Measurements from ENCODE around the gene HOXD12. TPM values are rescaled to one million over a fixed set of nuclear protein-coding genes. Genes with fewer than 3 reads are reported as not detected.

HOXD12 gene
- total RNA-seq, 2 experiments from 2014 or later = not detected

GRCh38 chr2:176087330-176088047 is 12.1 kb upstream of the HOXD12 start:
- ChIA-PET POLR2A (no interaction called here), CTCF (interaction anchor here (1.9 to 2.4 kb wide), 2 partner anchors 10 to 398 kb away, joined by 13 to 17 read pairs; no protein-coding TSS in a partner anchor)
- Mint-ChIP-seq H3K9me3 (peaks cover 7% of the 10 kb centered on the region), H3K27me3 (peaks cover 90% of the 10 kb centered on the region), H3K4me1 (ENCODE audit: low read depth) (peaks cover 7% of the 10 kb centered on the region), H3K4me3 (no peak overlapping the region), H3K27ac (no peak overlapping the region), H3K36me3 (ENCODE audit: low read depth) (peaks cover 10% of the 10 kb centered on the region)
- intact Hi-C loops (cut with micrococcal nuclease) = loop anchor here (5.0 kb wide), 1 partner anchor 35 kb away; the partner anchor contains the start of gene HOXD9
- DNase-seq (no peak), ATAC-seq (no peak)
- TF ChIP-seq, protein P1, sequence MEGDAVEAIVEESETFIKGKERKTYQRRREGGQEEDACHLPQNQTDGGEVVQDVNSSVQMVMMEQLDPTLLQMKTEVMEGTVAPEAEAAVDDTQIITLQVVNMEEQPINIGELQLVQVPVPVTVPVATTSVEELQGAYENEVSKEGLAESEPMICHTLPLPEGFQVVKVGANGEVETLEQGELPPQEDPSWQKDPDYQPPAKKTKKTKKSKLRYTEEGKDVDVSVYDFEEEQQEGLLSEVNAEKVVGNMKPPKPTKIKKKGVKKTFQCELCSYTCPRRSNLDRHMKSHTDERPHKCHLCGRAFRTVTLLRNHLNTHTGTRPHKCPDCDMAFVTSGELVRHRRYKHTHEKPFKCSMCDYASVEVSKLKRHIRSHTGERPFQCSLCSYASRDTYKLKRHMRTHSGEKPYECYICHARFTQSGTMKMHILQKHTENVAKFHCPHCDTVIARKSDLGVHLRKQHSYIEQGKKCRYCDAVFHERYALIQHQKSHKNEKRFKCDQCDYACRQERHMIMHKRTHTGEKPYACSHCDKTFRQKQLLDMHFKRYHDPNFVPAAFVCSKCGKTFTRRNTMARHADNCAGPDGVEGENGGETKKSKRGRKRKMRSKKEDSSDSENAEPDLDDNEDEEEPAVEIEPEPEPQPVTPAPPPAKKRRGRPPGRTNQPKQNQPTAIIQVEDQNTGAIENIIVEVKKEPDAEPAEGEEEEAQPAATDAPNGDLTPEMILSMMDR (IDR thresholded peaks at IDR 0.05) = no peak

DNA sequence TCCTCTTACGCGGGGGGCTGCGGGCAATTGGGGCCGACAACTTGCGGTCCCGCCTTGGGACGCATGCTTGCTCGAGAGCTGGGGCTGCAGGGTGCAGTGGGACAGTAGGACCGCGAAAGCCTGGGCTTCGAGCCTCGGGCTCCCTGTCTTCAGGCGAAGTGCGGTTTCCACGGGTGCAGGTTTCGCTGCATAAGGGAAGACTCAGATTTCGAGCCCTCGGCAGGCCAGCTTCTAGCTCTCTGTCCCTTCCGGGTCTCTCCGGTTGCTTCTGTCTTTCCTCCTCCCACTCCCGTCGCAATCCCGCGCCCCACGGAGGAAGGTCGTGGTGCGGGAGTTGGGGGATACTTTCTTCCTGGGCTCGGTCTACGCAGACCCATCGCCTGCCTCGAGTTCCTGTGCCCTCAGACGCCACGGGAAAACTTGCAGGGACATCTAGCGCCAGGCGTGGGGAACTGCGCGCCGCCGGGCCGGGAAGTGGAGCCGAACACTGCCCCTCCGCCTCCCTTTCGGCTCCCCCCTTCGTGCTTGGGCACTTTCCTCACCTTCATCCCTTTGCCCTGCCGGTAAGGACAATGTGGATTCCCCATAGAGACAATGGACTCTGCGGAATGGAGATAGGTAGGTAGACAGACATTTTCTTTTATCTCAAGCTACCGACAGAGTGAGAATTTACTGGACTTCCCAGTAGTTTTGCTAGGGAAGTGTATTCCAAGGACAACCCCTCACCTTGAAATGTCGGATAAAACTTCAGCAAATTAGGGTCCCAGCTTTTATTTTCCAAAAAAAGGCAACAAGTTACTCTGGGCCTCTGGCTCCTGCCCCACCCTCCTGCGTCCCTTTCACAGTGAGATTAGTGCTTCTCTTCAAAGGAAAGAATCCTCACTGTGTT is 11.3 kb upstream of the HOXD12 start:
- DNase-seq (no peak), ATAC-seq (peak; percentile 30)
- TF ChIP-seq, protein P1 (IDR thresholded peaks at IDR 0.05) = no peak
- ChIA-PET POLR2A (no interaction called here), CTCF (interaction anchor here (1.7 to 2.4 kb wide), 3 partner anchors 9 to 398 kb away, joined by 6 to 17 read pairs (median 13); no protein-coding TSS in a partner anchor)
- Mint-ChIP-seq H3K36me3 (ENCODE audit: low read depth) (peaks cover 8% of the 10 kb centered on the region), H3K4me3 (peak overlapping the region; percentile 20), H3K27ac (no peak overlapping the region), H3K4me1 (ENCODE audit: low read depth) (peaks cover 7% of the 10 kb centered on the region), H3K9me3 (peaks cover 7% of the 10 kb centered on the region), H3K27me3 (peaks cover 85% of the 10 kb centered on the region)
- intact Hi-C loops (cut with micrococcal nuclease) = loop anchor here (5.0 kb wide), 1 partner anchor 34 kb away; the partner anchor contains the start of gene HOXD9

DNA sequence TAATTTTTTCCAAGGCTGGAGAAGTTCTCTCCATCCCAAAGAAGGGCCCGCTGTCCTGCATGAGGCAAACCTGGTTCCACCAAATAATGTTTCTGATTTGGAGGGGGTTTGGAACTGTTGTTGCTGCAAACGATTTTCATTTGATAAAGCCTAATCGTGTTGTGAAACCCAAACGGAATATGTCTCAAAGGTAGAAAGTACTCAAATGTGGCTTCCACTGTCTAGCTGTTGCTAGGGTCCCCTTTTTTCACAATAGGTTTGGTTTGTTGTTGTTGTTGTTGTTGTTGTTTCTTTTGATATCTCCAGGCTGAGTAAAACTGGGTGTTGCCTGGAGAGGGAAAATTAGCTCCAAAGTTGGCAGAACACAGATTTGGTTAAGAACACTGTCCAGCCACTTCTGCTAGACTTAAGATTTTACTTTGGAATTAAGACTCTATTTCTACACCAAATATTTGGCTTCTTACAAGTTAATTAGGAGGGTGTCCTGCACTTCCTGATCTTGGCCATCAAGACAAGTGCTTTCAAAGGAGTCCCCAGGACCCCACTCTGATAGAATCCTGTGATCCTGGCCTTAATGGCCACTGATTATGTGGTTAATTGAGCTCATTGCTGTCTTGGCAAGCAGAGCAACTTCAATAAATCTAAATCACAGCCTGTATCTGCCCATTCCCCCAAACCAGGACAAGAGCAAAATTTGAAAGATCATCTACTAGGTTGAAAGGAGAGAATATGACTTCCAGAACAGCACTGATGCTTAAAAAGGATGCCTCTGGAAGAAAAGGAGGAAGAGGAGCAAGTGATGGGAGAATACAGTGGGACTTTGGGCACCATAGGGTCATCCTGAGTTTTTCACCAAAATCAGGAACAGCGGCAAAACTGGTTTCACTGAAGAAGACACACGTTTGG is 10.4 kb upstream of the HOXD12 start:
- Mint-ChIP-seq H3K27me3 (peaks cover 85% of the 10 kb centered on the region), H3K27ac (no peak overlapping the region)

GRCh38 chr2:176089843-176090395 is 9.7 kb upstream of the HOXD12 start:
- H3K9me3 Mint-ChIP-seq = no peaks in the 10 kb centered on the region
- ChIA-PET CTCF (interaction anchor here (1.7 kb wide), 1 partner anchor 13 kb away, joined by 6 read pairs; no protein-coding TSS in a partner anchor), POLR2A (no interaction called here)
- intact Hi-C loops (cut with micrococcal nuclease) = loop anchor here (5.0 kb wide), 1 partner anchor 32 kb away; the partner anchor contains the start of gene HOXD9
- no peak overlapping the region for H3K4me3 Mint-ChIP-seq
- peaks cover 3% of the 10 kb centered on the region for H3K36me3 Mint-ChIP-seq (ENCODE audit: low read depth)
- TF ChIP-seq, protein P1 (IDR thresholded peaks at IDR 0.05) = no peak
- no peak overlapping the region for H3K27ac Mint-ChIP-seq
- peaks cover 84% of the 10 kb centered on the region for H3K27me3 Mint-ChIP-seq
- ATAC-seq (no peak), DNase-seq (no peak)
- H3K4me1 Mint-ChIP-seq (ENCODE audit: low read depth) = peaks cover 7% of the 10 kb centered on the region

More for the DNA sequence above, 10.4 kb upstream of the HOXD12 start:
- ATAC-seq = no peak
- intact Hi-C loops (cut with micrococcal nuclease) = loop anchor here (5.0 kb wide), 1 partner anchor 33 kb away; the partner anchor contains the start of gene HOXD9
- TF ChIP-seq, protein P1 (IDR thresholded peaks at IDR 0.05) = no peak
- POLR2A ChIA-PET = no interaction called here
- CTCF ChIA-PET = interaction anchor here (1.7 to 2.4 kb wide), 3 partner anchors 8 to 399 kb away, joined by 6 to 17 read pairs (median 13); no protein-coding TSS in a partner anchor
- no peak overlapping the region for H3K4me3 Mint-ChIP-seq
- no peaks in the 10 kb centered on the region for H3K9me3 Mint-ChIP-seq
- no peak for DNase-seq
- H3K4me1 Mint-ChIP-seq (ENCODE audit: low read depth) = peaks cover 7% of the 10 kb centered on the region
- peaks cover 3% of the 10 kb centered on the region for H3K36me3 Mint-ChIP-seq (ENCODE audit: low read depth)
